Amniotic stem cell (primary cell): Measurements from ENCODE around the gene RORC.
"Not testable (repeated sequence)": the region's sequence is repeated elsewhere in the genome, so short reads cannot be mapped to it uniquely, and the experiment has no call there.

Experiments
- DNase-seq: peaks from one replicate; lab custom pipeline; 2025; lab: John Stamatoyannopoulos, UW

RORC gene

DNA sequence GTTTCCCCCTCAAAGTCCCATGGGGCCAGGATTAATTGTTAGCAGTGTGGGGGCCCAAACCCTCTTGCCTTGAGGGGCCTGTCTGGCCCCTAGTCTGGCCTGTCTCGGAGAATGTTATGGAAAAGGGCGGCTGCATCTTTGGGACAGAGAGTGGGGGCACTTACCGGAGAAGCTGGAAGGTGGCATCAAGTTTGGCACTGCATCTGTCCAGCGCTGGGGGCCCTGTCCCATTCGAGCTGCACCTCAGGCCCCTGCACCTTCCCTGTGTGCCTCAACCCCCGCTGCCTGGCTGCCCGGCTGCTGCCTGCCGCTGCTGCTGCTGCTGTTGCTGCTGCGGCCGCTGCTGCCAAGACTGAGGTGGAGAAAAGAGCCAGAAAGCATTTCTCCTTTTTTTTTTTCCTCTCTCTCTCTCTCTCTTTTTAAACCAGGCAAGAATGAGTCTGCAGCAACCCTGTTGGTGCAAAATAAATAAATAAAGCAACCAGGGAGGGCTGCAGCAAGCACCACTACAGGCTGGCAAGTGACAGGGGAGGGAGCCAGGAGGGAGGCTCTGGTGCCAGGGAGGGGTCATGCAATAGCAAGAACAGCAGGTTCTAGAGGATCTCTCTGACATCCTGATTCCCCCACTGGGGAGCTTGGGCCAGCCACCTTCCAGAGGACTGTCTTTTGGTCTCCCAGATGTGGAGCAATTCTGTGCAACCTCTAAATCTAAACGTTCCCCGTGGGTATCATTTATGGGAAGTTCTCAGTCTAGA, 26.4 kb downstream of the RORC start, which contains the start of gene LINGO4:
Gene LINGO4 (minus strand): TSS at position 354 of the 755 bp plus-strand sequence. CDS start 2,715 bp downstream, outside the sequence.
- no peak for DNase-seq

DNA sequence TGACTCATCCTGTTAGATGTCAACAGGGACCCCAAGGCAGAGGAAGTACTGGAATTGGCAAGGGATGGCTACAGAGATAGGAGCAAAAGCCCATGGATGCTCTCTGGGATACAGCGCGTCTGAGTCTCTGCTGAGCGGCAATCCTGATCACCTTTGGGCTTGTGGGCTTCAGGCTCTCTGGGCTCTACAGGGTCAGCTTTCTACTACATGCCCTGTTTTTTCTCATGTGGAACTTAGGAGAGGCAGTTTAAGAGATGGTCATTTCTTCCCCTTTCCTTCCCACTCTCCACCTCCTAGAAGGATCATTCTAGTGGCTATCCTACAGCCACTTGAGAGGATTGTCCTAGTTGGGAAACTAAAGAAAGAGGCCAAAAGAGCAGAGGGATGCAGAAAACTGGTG, 27.7 kb downstream of the RORC start:
- no peak for DNase-seq

DNA sequence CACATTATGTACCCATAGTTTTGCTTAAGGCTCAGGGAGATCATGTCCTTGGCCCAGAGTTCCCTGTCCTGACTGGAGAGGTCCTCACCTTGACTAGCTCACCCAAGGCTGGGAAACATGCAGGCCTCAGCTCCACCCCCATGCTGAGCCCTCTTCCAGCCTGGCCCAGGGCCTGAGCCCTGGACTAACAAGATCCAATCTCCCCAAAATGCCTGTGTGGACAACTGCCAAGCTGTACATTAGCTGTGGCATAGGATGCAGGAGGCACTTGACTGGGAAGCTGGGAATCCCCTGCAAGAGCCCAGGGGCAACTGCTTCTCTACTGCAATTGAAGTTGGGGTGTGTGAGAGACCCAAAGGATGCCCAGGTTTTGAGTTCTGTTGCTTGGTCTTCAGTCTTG, 28.4 kb downstream of the RORC start:
- DNase-seq, result no peak

DNA sequence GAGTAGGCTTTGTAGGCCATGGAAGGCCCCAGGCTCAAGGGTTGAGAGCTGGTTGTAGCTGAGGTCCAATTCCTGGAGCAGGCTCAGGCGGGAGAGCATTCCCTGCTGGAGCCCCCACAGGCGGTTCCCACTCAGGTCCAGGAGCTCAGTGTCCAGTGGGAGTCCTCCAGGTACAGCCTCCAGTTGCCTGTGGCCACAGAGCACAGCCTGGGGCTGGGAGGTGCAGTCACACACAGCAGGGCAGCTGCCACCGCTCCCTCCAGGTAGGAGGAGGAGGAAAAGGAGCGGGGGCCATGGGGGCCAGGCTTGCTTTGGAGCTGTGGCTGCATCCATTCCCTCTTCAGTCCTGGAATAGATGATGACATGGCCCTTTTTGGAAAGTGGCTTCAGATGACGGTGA, 29.2 kb downstream of the RORC start:
- DNase-seq, result no peak

DNA sequence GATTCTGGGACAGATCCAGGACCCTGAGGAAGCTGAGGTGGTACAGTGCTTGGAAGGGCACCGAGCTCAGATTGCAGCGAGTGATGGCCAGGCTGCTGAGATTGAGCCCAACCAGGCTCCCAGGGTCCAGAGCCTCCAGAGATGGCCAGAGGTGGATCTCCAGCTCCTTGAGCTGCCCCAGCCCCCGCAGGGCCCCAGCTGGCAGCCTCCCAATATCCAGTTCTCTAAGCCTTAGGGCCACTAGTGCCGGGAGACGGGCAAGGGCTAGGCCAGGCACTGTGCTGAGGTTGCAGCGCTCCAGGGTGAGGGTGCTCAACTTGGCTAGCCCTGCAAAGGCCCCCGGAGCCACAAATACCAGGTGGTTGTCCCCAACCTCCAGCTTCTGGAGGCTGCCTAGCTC, 29.8 kb downstream of the RORC start:
- DNase-seq, result no peak

DNA sequence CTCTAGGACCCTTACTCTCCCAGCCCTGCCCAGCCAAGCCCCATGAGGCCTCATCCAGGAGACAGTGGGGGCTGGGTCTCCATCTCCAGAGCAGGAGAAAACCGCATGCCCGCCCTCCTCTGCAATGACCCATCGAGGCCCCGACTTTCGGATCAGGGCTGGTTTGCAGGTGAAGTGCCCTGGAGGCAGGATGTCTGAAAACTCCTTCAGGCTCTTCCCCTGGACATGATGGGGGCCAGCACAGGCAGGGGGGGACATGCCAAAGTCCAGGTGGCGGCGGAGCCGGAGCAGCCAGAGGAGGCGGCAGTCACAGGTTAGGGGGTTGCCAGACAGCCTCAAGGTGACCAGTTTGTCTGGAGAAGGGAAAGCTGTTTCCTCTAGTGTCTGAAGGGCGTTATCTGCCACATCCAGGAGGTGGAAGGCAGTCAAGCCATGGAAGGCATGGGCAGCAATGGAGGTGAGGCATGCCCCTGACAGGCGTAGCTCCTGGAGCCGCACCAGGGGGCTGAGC, 30.2 kb downstream of the RORC start:
- DNase-seq, result no peak

DNA sequence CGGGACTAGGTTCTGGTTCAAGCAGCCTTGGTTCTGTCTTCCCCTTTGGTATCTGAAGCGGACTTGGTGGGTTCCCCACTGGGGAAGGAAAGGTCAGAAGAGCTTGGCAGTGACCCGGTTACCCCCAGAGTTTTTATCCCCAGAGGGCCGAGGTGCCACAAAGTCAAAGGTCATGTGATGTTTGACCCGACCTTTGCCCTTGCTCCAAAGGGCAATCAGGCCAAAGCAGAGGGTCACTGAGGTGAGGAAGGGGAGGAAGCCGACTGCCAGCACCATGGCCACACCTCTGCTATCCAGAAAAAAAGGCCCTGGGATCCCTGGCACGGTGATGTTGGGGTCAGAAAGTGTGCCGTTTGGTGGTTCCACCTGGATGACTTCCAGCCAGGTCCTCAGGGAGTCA, 30.8 kb downstream of the RORC start:
- no peak for DNase-seq

DNA sequence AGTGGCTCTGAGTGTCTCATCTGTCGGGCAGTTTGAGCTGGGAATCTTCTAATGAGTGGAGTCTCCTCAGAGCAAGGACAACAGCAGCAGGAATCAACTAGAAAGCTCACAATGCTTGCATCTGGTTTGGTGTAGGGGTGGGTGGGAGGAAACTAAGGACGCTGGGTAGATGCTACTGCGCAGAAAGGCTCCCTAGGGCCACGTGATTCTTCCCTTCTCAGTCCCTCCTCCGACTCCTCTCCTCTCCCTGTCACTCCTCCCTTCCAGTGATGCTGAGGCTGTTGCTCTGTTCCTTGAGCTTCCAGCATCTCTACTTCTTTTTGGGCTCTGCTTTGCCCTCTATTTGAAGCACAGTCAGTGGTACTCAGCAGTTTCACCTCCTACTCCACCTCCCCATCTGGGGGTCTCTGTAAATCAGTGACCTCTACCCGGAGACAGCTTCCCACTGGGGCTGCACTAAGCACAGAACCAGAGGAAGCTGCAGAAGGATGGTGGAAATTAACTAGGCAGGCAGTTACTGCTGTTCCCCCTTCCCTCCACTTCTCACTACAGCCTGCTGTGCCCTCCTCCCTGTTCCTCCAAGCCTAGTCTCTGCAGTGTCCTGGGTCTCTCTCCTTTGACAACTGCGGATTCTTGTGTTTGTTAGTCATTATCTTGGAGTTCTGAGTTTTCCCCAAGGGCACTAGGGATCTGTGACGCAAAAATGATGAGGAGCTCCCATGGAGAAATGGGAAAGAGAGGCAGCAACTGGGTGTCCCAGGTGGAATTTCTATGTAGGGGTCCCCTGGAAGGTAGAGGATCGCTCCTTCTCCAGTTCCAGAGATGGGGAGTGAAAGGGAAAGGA, 32.2 kb downstream of the RORC start:
- DNase-seq, result no peak

DNA sequence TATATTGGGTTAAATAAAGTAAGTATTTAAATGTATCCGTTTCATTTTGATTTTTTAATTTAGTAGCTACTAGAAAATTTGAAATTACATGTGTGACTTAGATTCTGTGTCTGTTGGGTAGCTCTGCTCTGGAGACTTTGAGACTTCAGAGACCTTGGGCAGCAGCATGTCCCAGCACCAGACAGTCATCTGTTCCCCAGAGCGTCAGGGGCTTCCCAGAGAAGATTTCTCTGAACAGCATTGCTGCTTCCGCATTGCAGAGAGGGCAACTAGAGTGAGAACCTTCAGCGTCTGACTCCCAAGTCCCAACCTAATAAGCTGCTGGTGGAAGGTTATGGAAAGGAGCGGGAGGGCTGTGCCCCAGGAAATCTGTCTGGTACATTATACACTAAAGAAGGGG, 33.0 kb downstream of the RORC start:
- DNase-seq, result no peak

DNA sequence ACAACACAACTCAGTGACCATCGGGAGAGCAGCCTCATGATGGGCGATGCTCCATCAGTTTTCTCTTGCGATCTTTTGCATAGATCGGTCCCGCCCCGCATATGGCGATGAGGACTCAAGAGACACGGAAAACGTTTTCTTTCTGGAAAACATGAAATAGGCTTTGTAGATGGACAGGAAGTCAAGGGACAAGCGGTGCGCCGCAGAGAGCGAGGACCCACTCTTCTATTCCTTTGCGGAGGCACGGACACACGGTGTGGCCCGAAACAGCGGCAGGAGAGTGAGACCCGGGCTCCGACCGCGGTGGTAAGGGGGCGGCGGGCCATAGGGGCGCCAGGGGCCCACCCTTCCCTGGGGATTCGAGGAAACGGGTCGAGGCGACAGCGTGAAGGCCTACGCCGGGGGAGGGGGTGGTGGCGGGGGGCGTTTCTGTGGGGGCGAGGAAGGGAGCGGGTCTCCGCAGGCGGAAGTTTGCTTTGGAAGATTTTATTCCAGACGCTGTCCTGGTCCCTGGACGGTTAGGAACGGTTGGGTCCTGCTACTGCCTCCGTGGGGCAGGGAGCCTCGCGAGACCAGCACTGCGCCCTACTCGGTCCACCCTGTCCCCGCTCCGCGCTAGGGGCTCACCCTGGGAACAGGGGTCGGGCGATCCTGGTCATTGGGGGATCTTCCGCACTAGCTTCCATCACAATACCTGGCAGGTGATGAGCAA, 40.5 kb downstream of the RORC start:
- DNase-seq, result no peak

DNA sequence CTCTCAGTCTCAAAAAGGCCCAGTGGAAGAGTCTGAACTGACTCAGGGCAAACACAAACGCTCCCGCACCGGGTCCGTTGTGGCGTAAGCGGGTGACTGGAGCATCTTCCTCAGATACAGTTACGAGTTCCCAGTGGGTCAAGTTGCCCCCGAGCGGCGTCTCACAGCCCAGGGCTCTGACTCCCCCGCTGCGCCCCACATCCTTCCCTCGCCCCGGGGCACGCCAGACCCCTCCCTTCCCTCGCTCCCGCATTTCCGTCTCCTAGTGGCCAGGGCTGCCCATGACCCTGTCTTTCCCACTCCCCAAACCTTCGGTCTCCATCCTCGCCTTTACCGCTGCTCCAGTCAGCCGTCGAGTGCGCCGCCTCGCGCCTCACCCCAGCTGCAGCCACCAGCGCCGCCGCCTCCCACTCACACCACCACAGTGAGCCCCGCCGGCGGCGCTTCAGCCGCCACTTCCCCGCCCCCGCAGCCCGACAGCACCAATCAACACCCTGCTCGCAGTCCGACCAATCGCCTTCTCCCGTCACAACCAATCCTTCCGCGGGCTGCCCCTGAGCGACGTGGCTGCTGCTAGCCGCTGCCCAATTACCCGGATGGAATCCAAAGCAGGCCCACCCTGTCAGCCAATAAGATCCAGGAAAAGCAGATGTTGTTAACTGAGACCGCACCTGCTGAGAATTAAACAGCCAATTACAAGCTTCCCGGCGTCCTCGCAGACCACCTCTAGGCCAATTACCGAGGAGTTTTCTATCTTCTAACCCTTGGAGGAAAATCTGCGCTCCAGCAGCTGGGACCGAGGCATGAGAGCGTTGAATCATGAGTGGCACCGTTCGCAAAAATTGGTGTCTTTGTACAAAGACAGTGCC, 41.3 kb downstream of the RORC start, which contains the start of gene TDRKH:
Gene TDRKH (minus strand): TSS at position 430 of the 869 bp plus-strand sequence. CDS start 7,478 bp downstream, outside the sequence.
- peak; percentile 99 for DNase-seq

DNA sequence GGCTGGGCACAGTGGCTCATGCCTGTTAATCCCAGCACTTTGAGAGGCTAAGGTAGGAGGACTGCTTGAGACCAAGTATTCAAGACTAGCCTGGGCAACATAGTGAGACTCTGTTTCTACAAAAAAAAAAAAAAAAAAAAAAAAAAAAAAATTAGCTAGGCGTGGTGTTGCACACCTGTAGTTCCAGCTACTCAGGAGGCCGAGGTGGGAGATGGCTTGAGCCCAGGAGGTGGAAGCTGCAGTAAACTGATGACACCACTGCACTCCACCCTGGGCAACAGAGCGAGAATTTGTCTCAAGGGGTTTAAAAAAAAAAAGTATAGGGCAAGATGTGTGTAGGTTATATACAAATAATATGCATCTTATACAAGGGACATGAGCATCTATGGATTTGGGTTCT, 43.9 kb downstream of the RORC start:
- no peak for DNase-seq

DNA sequence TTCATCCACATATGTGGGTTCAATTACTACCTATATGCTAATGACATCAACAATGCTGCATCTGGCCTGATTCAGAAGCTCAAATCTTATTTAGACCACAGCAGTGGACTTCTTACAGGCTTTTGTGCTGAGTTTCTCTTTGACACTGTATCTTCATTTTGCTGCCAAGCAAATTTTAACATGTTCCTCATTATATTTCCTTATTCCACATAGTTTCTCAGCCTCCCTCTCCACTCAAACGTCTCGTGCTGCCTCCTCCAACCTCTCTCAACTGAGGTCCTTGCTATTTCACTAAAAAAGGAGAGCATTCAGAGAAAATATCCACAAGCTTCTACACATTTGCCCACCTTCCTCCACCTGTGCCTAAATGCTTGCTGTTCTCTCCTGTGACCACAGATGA, 47.8 kb downstream of the RORC start:
- DNase-seq, result no peak

DNA sequence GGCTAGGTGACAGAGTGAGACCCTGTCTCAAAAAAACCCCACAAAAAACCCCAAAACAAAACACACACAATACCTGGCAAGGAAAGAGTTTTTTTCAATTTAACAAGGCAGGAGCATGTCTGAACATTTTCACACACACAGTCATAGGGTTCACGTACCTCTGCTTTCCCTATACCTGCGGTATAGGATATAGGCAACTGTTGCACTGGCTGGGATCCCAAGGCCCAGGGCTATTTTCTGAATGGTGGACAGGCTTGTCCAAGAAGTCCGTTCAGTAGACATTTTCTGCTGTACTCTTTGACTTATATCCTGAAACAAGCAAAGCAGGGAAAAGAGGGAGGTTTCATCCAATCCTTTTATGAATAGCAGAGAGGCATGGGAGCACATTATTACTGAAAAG, 48.9 kb downstream of the RORC start:
- DNase-seq, result no peak

DNA sequence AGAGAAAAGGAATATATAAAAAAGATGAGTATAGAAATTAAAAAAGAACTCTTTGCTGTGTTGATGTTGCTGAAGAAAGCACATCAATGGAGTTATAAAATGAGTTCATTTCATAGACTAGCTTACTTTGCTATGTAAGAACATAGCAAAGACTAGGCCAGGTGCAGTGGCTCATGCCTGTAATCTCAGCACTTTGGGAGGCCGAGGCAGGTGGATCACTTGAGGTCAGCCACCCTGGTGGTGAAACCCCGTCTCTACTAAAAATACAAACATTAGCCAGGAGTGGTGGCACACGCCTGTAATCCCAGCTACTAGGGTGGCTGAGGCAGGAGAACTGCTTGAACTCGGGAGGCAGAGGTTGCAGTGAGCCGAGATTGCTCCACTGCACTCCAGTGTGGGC, 49.6 kb downstream of the RORC start:
- not testable (repeated sequence) for DNase-seq

DNA sequence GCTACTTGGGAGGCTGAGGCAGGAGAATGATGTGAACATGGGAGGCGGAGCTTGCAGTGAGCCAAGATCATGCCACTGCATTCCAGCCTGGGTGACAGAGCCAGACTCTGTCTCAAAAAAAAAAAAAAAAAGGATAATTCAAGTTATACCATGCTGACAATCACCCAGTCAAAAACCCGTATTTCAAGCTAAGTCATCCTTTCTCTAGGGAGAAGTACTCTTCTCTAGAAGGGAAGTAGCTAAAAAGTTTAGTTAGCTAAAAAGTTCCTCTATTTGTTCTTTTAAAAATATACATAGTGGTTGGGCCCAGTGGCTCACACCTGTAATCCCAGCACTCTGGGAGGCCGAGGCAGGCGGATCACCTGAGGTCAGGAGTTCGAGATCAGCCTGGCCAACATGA, 50.9 kb downstream of the RORC start:
- DNase-seq, result not testable (repeated sequence)

DNA sequence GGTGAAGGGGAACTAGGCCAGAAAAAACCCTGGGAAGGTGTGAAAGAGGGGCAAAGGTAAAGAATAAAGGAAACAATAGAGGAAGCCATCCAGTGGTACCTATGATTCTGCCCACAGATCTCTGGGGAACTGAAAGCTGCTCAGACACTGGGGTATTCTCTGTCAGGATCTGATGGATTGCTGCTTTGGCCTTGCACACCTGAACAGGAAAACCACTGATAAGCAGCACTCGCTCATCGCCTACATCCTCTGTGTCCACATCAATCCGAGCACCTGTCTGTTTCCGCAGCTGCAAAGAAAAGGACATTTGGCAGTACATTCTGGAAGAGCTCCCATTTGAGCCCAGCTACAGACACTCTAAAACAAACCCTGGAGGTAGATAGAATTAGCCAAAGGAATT, 51.8 kb downstream of the RORC start:
- DNase-seq, result no peak

DNA sequence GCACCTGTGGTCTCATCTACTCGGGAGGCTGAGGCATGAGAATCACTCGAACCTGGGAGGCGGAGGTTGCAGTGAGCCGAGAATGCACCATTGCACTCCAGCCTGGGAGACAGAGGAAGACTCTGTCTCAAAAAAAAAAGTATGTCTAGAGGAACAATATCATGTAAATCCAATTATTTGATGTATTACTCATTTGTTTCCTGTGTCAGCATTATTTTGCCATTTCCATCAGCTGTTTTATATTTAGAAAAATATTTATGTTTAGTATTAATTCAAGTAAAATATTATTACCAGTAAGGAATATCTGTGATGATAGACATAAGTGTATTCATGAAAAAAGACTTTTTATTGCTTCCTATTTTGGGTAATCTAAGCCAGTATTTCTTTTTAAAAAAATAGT, 54.3 kb downstream of the RORC start:
- DNase-seq, result no peak

DNA sequence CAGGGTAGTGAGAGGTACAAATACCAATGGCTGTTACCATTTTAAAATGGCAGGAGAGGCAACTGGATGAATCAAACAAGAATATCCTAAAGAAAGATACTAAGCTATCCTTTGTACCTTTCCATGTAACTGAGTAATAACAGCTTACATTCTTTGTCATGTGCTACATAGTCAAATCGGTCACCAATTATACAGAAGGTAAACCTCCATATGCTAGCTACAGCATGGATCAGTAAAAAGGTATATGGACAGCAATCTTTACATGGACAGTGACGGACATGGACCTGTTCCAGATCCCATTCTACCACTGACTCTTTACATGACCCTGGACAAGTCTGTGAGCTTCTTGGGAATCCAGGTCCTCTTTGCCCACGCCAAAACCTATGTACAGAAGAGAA, 54.9 kb downstream of the RORC start:
- DNase-seq, result no peak

DNA sequence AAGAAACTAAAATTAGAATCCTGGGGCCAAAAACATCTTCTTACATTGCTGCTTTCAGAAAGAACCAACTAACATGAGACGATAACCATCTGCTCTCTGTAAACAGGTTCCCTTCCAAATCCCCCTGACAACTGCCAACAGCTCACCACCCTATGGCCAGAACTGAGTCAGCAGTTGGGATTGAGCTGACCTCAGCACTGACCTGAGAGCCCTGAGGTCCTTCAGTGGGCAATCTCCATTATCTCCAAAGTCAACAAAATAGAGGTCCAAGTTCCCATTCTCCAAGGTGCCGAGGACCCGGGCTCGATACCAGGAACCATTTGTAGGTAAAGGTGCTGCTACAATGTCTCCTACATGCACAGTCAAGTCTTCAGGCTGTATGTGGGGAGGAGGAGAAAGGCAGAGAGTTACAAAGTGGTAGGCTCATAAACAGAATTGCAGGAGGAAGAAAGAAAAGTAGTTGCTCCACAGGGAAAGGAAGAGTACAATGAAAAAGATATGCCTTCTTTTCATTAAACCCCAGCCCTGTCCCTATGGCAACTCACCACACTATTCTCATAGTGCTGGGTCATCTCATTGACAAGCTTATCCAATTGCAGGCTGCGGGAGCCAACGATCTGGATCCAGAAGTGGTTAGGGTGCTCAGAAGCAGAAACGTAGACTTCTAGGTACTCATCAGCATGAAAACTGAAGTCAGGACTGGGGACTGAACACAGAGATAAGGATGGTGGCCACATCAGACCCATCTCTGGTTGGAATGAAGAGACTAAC, 55.5 kb downstream of the RORC start:
- no peak for DNase-seq
